ENCODE results near the gene MYO9B. TPM values are rescaled to one million over a fixed set of nuclear protein-coding genes. Genes with fewer than 3 reads are reported as not detected.

MYO9B gene
- total RNA-seq, 4 donors from 2014 or later, result 72.0 to 158 (median 82.8) TPM

DNA sequence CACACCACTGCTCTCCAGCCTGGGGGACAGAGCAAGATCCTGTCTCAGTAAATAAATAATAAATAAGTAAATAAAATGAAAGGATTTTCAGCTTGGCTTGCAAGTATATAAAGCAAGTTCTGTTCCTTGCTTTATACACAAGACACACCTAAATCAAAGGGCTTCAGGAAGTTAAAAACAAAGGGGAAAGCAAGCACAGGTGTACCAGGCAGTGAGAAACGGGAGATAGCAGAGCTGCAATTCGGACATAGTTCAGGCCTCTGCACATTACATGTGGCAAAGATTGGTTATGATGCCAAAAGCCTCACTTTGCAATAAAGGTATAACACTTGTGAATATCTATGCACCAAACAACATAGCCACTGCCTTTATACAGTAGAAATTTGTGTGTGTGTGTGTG lies 47.5 kb downstream of the MYO9B start:
- TF ChIP-seq CTCF (IDR thresholded peaks at IDR 0.05; ENCODE audit: low read depth), result no peak

DNA sequence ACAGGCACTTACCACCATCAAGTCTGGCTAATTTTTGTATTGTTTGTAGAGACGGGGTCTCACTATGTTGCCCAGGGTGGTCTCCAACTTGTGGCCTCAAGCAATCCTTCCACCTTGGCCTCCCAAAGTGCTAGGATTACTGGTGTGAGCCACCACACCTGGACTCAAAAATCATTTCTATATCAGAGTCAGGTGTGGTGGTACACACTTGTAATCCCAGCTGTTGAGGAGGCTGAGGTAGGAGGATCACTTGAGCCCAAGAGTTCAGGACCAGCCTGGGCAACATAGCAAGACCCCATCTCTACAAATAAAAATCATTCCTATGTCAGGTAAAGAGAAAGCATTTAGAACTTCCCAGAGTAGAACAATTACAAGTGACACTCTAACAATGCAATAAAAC lies 48.4 kb downstream of the MYO9B start:
- no peak for TF ChIP-seq CTCF (IDR thresholded peaks at IDR 0.05; ENCODE audit: low read depth)

DNA sequence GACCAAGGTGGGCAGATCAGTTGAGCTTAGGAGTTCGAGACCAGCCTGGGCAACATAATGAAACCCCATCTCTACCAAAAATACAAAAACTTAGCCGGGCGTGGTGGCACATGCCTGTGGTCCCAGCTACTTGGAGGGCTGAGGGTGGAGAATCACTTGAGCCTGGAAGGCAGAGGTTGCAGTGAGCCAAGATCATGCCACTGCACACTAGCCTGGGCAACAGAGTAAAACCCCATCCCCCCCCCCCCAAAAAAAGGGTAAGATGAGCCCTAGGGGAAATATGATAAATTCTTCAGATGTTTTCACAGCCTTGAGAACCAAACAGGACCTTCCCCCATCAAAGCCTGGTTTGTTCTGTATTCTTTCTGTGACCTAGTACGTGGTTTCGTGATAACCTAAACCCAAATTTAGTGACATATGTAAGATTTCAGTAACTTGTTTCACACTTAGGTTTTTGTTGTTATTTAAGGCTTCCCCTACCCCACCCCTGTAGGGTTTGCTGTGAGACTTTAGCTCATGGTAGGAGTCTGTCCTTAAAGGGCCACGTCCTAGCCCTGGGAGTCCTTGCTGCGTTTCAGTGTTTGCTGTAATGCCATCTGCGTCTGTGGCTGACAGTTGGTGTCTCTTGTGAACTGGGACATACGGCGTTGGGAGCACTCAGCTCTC lies 49.6 kb downstream of the MYO9B start:
- TF ChIP-seq CTCF (IDR thresholded peaks at IDR 0.05; ENCODE audit: low read depth), result no peak

DNA sequence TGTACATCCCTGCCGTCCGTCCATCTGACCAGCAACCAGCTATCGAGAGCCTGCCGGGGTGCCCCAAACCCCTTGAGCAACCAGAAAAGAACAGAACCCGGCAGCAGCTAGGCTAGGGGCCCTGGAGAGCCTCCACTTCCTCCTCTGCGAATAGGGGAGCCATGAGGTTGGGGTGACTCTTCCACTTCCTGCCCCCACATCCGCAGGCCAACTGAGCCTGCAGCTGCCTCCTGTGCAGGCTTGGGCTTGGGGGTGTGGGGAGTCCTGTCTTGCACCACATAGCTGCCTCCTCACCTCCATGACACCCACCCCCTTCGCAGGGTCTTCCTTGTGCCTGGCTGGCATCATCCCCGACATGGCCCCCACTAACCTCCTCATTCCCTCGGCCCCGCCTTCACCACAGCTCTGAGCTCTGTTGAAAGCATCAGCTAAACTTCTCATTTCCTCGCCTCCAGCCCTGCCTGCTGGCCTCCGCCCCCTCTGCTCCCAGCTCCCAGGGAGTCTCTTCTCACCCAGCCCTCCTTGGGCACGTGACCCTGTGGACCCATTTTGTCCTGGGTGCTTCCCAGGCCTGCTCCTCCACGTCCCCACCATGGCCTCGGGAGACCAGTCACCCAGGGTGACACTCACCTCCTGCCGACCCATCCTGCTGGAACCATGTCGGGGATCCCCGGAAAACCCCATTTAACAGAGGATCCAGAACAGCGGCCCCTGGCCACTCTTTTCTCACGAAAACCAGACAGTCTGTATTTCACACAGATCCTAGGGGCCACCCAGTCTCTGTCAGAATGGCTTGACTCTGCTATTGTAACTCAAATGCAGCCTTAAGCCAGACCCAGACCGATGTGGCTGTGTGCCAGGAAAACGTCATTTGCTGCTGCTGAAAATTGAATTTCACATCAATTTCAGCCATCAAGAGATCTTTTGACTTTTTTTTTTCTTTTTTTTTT lies 50.4 kb downstream of the MYO9B start:
- TF ChIP-seq CTCF (IDR thresholded peaks at IDR 0.05; ENCODE audit: low read depth), result no peak

DNA sequence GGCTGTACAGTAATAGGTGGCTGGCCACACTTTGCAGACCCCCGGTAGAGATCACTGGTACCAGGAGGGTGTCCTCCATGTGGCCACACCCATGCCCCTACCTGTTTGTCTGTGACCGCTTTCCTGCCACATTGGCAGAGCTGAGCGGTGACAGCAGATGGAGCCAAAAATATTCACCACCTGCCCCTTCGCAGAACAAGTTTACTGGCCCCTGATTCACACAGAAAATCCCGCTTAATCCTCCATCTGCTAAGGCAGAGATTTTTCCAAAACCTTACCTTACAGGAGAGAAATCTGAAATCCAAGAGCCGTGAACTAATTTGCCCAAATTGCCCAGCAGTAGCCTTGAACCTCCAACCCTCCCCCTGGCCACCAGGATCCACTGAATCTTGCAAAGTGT lies 52.1 kb downstream of the MYO9B start:
- no peak for TF ChIP-seq CTCF (IDR thresholded peaks at IDR 0.05; ENCODE audit: low read depth)

DNA sequence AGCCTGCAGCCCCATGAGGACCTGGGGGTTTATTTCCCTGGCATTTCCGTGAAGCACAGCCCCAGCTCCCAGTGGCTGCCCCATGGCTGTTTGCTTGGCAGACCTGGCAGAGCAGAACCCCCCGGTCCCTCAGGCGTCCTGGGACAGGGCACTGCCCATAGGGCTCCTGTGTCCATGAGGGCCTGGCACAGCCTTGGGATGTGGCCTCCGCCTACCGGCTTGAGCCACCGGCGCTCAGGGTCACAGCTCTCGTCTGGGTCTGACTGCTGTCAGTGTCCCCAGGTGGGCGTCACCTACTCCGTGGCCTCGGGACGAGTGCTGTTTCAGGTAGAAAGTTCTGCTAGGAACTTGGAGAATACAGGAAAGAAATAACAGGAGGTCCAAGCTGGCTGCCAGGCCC lies 52.8 kb downstream of the MYO9B start:
- no peak for TF ChIP-seq CTCF (IDR thresholded peaks at IDR 0.05; ENCODE audit: low read depth)

- TF ChIP-seq CTCF (IDR thresholded peaks at IDR 0.05; ENCODE audit: low read depth), result no peak
Measured at GRCh38 chr19:17128820-17129219, 53.2 kb downstream of the MYO9B start.

Measured in subcutaneous adipose tissue (tissue), 4 donors.